K562 (cell line): ENCODE data around the gene ANKLE1. TPM values are rescaled to one million over a fixed set of nuclear protein-coding genes. Genes with fewer than 3 reads are reported as not detected.

Source experiments
- ATAC-seq: fragments of 200-7000 bp; cut with Tn5 transposase; 3 replicates; pipeline ENCODE4 v1.9.1; 2020; ENCODE audit warnings: moderate library complexity
- BruUV-seq: library from RNA; stranded (reverse); fragments of 400-500 nt; replicated peaks from 2 replicates; lab custom pipeline; 2021; lab: Mats Ljungman, UMichigan
- CTCF ChIA-PET: fragments of 300-600 bp; formaldehyde crosslinking; extraction: SDS; loops from one replicate; lab custom pipeline; 2021; ENCODE audit warnings: low intra/inter-chr PET ratio; lab: Yijun Ruan, JAX
- POLR2A ChIA-PET: fragments of 300-600, 350-650 bp; sonication (Branson Sonifier 250); formaldehyde crosslinking; extraction: SDS; loops from one replicate; lab custom pipeline; 2021; ENCODE audit warnings: antibody characterized with exemption, inconsistent platforms; lab: Yijun Ruan, JAX
- DNase-seq, 4 experiments: peaks; one replicate each; pipeline versions ENCODE4 v3.0.0 to v3.0.0-alpha.2; 2011 to 2018; ENCODE audit warnings: low spot score in 3 of 4, mixed read lengths in 3 of 4; ENCODE audit errors: extremely low read depth in 1 of 4
- FAIRE-seq: peaks from 2 replicates; lab custom pipeline; 2011; peaks lifted over from hg19 to GRCh38; lab: Jason Lieb, UNC
- H2AFZ ChIP-seq: 2 replicates; pipeline ENCODE4 v1.6.0; 2011; ENCODE audit warnings: low read depth, low read length, control low read depth, inconsistent platforms
- H3K27ac ChIP-seq: fragments of 200-600 bp; 3 replicates; pipeline ENCODE4 v1.8.0; 2011; ENCODE audit warnings: low read depth, mild to moderate bottlenecking, control low read depth, inconsistent platforms, low read length, moderate library complexity, mixed read lengths; ENCODE audit errors: extremely low read depth
- H3K27me3 ChIP-seq, 2 experiments: fragments of 300-600 bp in 1 of 2; 2 replicates in 1 of 2; 3 replicates in 1 of 2; pipeline versions ENCODE4 v1.6.0 to v1.8.0; 2011; ENCODE audit warnings: inconsistent platforms in 2 of 2, low read length in 2 of 2, mild to moderate bottlenecking in 1 of 2, mixed read lengths in 1 of 2, moderate library complexity in 1 of 2; ENCODE audit not compliant: control insufficient read depth in 2 of 2, insufficient read depth in 2 of 2
- H3K36me3 ChIP-seq: fragments of 300-600 bp; 3 replicates; pipeline ENCODE4 v1.8.0; 2011; ENCODE audit warnings: mild to moderate bottlenecking, low read length, inconsistent platforms; ENCODE audit not compliant: control insufficient read depth, insufficient read depth
- H3K4me1 ChIP-seq, 2 experiments: fragments of 200-600 bp in 1 of 2; replicated peaks in 1 of 2; 2 replicates in 1 of 2; 3 replicates in 1 of 2; pipeline versions ENCODE4 v1.5.1 to v1.8.0; 2011; ENCODE audit warnings: inconsistent platforms in 2 of 2, low read length in 2 of 2, mild to moderate bottlenecking in 1 of 2, mixed read lengths in 1 of 2, moderate library complexity in 1 of 2; ENCODE audit not compliant: control insufficient read depth in 2 of 2, insufficient read depth in 2 of 2
- H3K4me2 ChIP-seq: 2 replicates; pipeline ENCODE4 v1.6.1; 2011; ENCODE audit warnings: low read length, control low read depth, inconsistent platforms, mixed read lengths; ENCODE audit not compliant: insufficient read depth
- H3K4me3 ChIP-seq: fragments of 200-600 bp; sonication (generic), shearing (Covaris generic); 2 replicates; pipeline ENCODE4 v1.5.1; 2016; ENCODE audit warnings: control low read depth, inconsistent platforms
- H3K79me2 ChIP-seq: fragments of 200-600 bp; 3 replicates; pipeline ENCODE4 v1.8.0; 2011; ENCODE audit warnings: low read length, inconsistent platforms; ENCODE audit not compliant: control insufficient read depth, insufficient read depth
- H3K9ac ChIP-seq, 2 experiments: 2 replicates each; pipeline versions ENCODE4 v1.6.0 to v1.6.1; 2011; ENCODE audit warnings: low read depth in 2 of 2, low read length in 2 of 2, control low read depth in 1 of 2, inconsistent platforms in 1 of 2, mild to moderate bottlenecking in 1 of 2, mixed read lengths in 1 of 2; ENCODE audit not compliant: insufficient read depth in 1 of 2
- H3K9me1 ChIP-seq: one replicate; pipeline ENCODE4 v1.6.0; 2011; ENCODE audit warnings: inconsistent platforms, mild to moderate bottlenecking, low read length, moderate library complexity; ENCODE audit not compliant: control insufficient read depth, insufficient read depth
- H3K9me3 ChIP-seq: replicated peaks from 2 replicates; pipeline ENCODE4 v1.5.1; 2011; ENCODE audit warnings: low read depth, low read length, inconsistent platforms; ENCODE audit not compliant: control insufficient read depth, insufficient read depth
- H4K20me1 ChIP-seq: replicated peaks from 2 replicates; pipeline ENCODE4 v1.6.1; 2011; ENCODE audit warnings: low read length, inconsistent platforms, mixed read lengths; ENCODE audit not compliant: control insufficient read depth, insufficient read depth
- RBFOX2 ChIP-seq: fragments of 200-400 bp; formaldehyde crosslinking; IDR thresholded peaks from 2 replicates; pipeline ENCODE4 v1.6.1; 2017; ENCODE audit warnings: low read depth, mild to moderate bottlenecking, low read length, moderate library complexity
- TBP ChIP-seq: optimal IDR thresholded peaks from 2 replicates; pipeline ENCODE3; 2011; ENCODE audit warnings: low read depth, low read length, improper control_type of control experiment
- ZNF384 ChIP-seq: IDR thresholded peaks from 2 replicates; pipeline ENCODE4 v1.6.1; 2012; ENCODE audit warnings: low read depth, low read length, improper control_type of control experiment
- WGBS: fragments of 100-300 bp; shearing (Covaris generic); methylation state at CpG from one replicate; pipeline ENCODE4 v1.1.6; 2016; ENCODE audit warnings: low coverage, mixed read lengths; ENCODE audit not compliant: insufficient coverage; ENCODE audit errors: missing lambda C conversion rate; 5-methylcytosine and 5-hydroxymethylcytosine counted together
- in situ Hi-C: fragments of 300-500 bp; cut with MboI; formaldehyde crosslinking; loops from 4 replicates; pipeline ENCODE4 v1.15.0; 2018; ENCODE audit warnings: inconsistent platforms, mixed read lengths
- intact Hi-C: fragments of 100-400 bp; cut with micrococcal nuclease; formaldehyde crosslinking; loops from 2 replicates; pipeline ENCODE4 v1.14.2; 2022
- polyA plus RNA-seq, 8 experiments: library from polyadenylated mRNA; depleted of rRNA in 4 of 8; stranded (reverse) in 5 of 8; unstranded in 3 of 8; fragments of >200 nt; fragmentation: Nextera tagmentation in 2 of 8; fragmentation: Illumina TruSeq in 1 of 8; extraction: Ambion mirVana in 2 of 8; extraction: Trizol in 1 of 8; gene quantifications; 2 replicates each; pipeline versions ENCODE4 v1.2.1 to v1.2.3, GENCODE V29; 2011 to 2014; ENCODE audit warnings: inconsistent platforms in 1 of 8, missing spikeins in 1 of 8
- total RNA-seq, 7 experiments: library from RNA; depleted of rRNA in 6 of 7; stranded (reverse); fragments of >200 nt in 6 of 7; fragmentation: Illumina TruSeq in 2 of 7; extraction: Trizol in 2 of 7; gene quantifications; 2 replicates each; pipeline versions ENCODE4 v1.2.1 to v1.2.3, GENCODE V29; 2011 to 2021; ENCODE audit warnings: low replicate concordance in 1 of 7

The ANKLE1 gene
- total and polyA plus RNA-seq, 9 of the 15 experiments (the other 6 are each of a cell fraction or from before 2014, with no cell fraction given), result 0.63 to 9.2 (median 2.9) TPM

DNA sequence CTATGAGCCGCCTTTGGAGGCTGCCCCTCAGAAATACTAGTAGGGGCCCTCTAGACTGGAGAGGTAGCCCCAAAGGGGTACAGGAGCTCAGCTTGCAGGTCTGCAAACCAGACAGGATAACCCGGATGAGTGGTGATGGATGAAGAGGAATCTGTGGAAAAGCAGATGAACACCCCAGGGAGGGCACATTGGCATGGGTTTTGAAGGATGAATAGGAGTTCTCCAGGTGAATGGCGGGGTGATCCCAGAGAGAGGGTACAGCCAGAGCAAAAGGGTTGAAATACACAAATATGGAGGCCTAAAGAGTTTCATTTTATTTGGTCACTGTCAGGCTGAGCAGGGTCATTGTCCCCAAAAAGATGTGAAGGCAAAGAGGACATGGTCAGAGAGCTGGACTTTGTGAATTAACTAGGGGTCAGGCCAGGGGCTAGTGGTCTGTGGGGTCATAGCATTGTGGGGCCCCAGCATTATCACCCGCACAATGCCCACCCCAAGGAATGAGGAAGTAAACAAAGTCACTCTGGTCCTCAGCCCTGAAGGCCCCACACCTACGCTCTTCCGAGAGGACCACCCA, 40.8 kb upstream of the ANKLE1 start:
- Histone ChIP-seq H3K27ac (no peak overlapping the region), H3K27me3 (no peaks in the 10 kb centered on the region), H3K4me3 (no peak overlapping the region), H2AFZ (no peak overlapping the region), H3K9me1 (no peaks in the 10 kb centered on the region), H3K79me2 (peaks cover 61% of the 10 kb centered on the region), H3K36me3 (peaks cover 45% of the 10 kb centered on the region; the same call in 2 of the 3 replicates), H3K9ac (peak overlapping the region in 1 of 2 experiments; percentile 77; a peak in 2 of 4 replicates), H3K4me1 (peaks cover 20 to 58% of the 10 kb centered on the region in 2 experiments), H3K4me2 (no peak overlapping the region), H3K9me3 (no peaks in the 10 kb centered on the region), H4K20me1 (peaks cover 15% of the 10 kb centered on the region)
- intact Hi-C loops, result no loop called here
- ChIA-PET CTCF (no interaction called here), POLR2A (interaction anchor here (0.6 to 11.3 kb wide), 8 partner anchors 15 to 560 kb away, joined by 3 to 129 read pairs (median 3); partner anchors contain the start of genes BABAM1, DDA1, OCEL1 and USE1)
- in situ Hi-C loops, result no loop called here
- TF ChIP-seq TBP, result no peak
- TF ChIP-seq RBFOX2, result 0 out of 2 replicates have a peak, but pooled peaks have one; percentile 11
- TF ChIP-seq ZNF384, result no peak
- BruUV-seq, result no TSS peak
- FAIRE-seq, result no peak
- ATAC-seq, result no peak
- WGBS, result 95% methylated on average over 6 of the region's 6 CpGs
- no peak for DNase-seq
